D721Med (cell line): ENCODE data around the gene CPVL.

ENCODE experiments used
- DNase-seq: peaks from one replicate; pipeline ENCODE4 v3.0.0; 2011; ENCODE audit warnings: low spot score; ENCODE audit not compliant: insufficient read length
- FAIRE-seq: peaks from 2 replicates; lab custom pipeline; 2011; peaks lifted over from hg19 to GRCh38; lab: Jason Lieb, UNC
- TF ChIP-seq, protein P1 (sequence below): IDR thresholded peaks from 2 replicates; pipeline ENCODE4 v1.5.1; 2012; ENCODE audit warnings: mild to moderate bottlenecking, control low read depth; ENCODE audit not compliant: insufficient read depth; ENCODE audit errors: missing control alignments

Gene CPVL

DNA sequence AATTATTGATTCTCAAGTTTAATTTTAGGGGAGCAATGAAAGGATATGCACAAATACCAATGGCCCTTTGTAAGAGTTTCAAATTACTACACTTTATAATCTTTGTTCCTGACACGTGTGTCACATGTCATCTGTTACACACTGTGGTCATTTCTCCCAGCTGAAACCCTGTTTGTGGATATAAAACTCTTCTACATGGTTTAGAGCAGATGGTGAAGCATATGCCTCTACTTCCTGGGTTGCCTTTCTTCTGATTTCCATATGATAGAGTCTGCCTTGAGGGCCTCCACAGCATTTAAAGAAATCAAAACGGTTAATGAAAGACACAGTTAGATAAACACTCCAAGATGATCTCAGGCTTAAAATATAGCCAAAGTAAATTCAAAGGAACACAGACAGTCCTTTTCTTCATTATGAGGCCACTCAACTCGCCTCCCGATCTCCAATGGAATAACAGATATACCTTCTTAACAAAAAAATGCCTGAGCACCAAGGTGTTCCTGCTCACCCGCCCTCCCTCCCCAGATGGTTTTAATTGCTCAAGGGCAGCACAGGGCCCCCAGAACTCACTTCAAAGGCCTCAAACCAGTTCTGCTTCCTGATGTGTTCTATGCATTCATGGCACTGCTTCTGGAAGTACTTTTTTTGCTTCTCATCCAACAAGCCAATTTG, 75.0 kb downstream of the CPVL start:
- TF ChIP-seq, protein P1, sequence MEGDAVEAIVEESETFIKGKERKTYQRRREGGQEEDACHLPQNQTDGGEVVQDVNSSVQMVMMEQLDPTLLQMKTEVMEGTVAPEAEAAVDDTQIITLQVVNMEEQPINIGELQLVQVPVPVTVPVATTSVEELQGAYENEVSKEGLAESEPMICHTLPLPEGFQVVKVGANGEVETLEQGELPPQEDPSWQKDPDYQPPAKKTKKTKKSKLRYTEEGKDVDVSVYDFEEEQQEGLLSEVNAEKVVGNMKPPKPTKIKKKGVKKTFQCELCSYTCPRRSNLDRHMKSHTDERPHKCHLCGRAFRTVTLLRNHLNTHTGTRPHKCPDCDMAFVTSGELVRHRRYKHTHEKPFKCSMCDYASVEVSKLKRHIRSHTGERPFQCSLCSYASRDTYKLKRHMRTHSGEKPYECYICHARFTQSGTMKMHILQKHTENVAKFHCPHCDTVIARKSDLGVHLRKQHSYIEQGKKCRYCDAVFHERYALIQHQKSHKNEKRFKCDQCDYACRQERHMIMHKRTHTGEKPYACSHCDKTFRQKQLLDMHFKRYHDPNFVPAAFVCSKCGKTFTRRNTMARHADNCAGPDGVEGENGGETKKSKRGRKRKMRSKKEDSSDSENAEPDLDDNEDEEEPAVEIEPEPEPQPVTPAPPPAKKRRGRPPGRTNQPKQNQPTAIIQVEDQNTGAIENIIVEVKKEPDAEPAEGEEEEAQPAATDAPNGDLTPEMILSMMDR = no peak
- FAIRE-seq (no peak), DNase-seq (no peak)

DNA sequence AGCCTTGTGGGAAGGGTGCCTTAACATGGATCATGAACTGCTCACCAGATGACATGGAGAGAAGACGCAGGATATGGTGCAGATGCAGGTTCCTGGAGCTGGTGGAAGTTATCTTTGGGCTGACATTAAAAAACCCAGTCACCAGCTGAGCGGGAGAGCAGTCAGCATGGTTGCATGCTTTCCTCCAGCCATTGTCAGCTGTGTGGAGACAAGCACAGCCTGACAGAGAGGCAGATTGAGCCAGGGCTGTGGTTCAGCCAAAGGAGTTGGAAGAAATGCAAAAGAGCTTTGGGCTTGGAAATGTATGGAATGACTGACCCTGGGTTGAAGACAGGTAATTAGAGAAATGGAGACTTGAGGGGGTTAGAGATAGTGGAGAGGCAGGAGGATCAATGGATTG, 79.7 kb downstream of the CPVL start:
- TF ChIP-seq, protein P1 = no peak
- FAIRE-seq (no peak), DNase-seq (no peak)

DNA sequence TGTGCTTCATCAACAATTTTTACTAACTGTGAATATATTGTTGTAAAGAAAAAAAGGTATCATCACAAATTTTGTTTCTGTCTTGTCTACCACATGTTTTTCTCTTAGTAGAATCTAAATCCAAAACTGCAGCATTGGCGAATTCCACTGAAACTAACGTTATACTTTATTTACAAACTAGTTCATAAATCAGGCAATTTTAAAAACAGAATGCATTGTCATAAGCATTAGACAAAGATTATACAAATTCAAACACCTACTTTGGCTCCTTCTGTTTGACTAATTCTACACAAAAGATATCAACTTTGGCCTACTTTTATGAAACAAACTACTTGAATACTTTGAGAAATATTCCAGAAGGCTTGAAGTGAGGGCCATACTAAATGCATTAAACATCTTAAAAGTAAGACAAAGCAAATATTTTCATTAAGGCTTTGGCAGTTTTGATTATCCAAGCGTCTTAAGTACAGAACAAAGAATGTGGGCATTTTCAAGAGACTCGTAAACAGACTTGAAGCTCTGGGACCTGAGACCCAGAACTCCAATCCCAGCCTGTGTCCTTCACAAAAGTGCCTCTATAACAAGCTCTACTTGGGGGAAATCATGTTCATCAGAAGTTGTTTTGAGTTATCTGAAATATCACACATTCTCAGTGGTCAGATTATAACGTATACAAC, 81.0 kb downstream of the CPVL start:
- TF ChIP-seq, protein P1 = no peak

DNA sequence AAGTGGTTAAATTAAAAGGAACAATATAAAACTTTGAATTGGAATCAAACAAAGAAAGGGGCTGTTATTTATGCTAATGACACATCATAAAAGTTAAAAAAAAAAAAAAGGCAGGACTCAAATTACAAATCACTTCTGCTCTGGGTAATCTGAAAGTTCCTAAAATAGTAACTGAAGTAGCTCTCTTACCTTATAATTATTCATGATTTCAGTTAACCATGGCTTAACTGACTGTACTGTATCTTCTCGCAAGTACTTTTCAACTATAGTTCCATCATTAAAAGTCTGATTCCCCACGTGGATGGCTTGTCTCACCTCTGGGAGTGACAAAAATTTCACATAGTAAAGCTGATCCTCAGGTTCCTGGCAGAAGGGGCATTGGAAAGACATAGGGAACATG, 82.5 kb downstream of the CPVL start:
- FAIRE-seq = no peak
- TF ChIP-seq, protein P1 = no peak
- no peak for DNase-seq

More for the DNA sequence above, 81.0 kb downstream of the CPVL start:
- DNase-seq (no peak), FAIRE-seq (no peak)

DNA sequence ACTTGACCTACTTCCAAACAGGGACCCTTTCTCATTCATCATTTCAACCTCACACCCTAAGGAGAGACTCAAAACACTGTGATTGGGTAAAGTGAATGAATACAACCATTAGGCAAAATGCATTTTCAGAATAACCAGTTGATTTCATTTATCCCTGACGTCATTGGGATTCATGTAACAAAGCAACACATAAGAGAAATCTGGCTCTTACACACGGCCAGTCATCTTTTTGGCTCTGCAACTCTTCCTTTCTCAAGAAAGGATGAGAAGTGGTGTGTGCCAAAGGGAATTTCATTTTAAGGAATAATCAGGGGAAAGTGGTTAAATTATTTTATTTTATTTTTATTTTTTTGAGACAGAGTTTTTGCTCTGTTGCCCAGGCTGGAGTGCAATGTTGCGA, 83.1 kb downstream of the CPVL start:
- no peak for FAIRE-seq
- DNase-seq = no peak

DNA sequence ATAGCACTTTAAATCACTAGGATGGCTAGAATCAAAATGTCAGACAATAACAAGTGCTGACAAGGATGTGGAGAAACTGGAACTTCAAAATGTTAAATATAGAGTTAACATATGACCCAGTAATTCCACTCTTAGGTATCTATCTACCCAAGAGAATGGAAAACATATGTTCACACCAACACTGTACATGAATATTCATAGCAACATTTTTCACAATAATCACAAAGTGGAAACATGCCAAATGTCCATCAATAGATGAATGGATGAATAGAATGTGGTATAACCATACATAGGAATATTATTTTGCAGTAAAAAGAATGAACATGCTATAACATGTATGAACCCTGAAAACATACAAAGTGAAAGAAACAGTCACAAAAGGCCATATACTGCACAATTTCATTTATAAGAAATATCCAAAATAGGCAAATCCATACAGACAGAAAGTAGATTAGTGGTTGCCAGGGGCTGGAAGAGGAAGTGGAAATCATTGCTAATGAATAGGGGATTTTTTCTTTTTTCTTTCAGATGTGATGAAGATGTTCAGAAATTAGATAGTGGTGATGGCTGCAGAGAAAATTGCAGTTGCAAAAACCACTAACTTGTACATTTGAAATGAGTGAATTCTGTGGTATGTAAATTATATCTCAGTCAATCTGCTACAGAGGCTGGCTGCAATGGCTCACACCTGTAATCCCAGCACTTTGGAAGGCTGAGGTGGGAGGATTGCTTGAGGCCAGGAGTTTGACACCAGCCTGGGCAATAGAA, 93.0 kb downstream of the CPVL start:
- FAIRE-seq (no peak), DNase-seq (no peak)
- TF ChIP-seq, protein P1 = no peak

More for the DNA sequence above, 83.1 kb downstream of the CPVL start:
- TF ChIP-seq, protein P1 = no peak
